HCT116 (cell line): ENCODE results near the gene SIX5. TPM values are rescaled to one million over a fixed set of nuclear protein-coding genes. Genes with fewer than 3 reads are reported as not detected.

Experiments used
- ATAC-seq: fragments of 200-7000 bp; cut with Tn5 transposase; 2 replicates; pipeline ENCODE4 v1.9.1; 2020; ENCODE audit warnings: mild to moderate bottlenecking, moderate library complexity
- BruUV-seq: library from RNA; stranded (reverse); fragments of 400-500 nt; replicated peaks from 2 replicates; lab custom pipeline; 2021; lab: Mats Ljungman, UMichigan
- CTCF ChIA-PET: fragments of 300-600 bp; sonication (Branson Sonifier 250); formaldehyde crosslinking; loops from one replicate; lab custom pipeline; 2021; ENCODE audit warnings: antibody characterized with exemption; lab: Charles Lee
- POLR2A ChIA-PET: fragments of 300-600, 350-600 bp; sonication (Branson Sonifier 250); formaldehyde crosslinking; loops from one replicate; lab custom pipeline; 2021; ENCODE audit warnings: antibody characterized with exemption; lab: Charles Lee
- RAD21 ChIA-PET, 2 experiments: fragments of 300-600 bp; sonication (Branson Sonifier 250); formaldehyde crosslinking; loops; one replicate each; lab custom pipeline; 2023; ENCODE audit warnings: low total read pairs in 2 of 2; ENCODE audit not compliant: uncharacterized antibody in 2 of 2, unreplicated experiment in 2 of 2, low non-redundant PET in 1 of 2; lab: Charles Lee
- DNase-seq: peaks from one replicate; pipeline ENCODE4 v3.0.0-alpha.2; 2010; ENCODE audit warnings: low read depth, low spot score
- H2AFZ ChIP-seq: fragments of 200-600 bp; shearing (Covaris generic), sonication (generic); 2 replicates; pipeline ENCODE4 v1.6.1; 2017; ENCODE audit warnings: low read depth, mixed run types, mixed read lengths, antibody characterized with exemption, low read length; ENCODE audit not compliant: poor library complexity, severe bottlenecking
- H3K27ac ChIP-seq: 2 replicates; pipeline ENCODE4 v1.5.1; 2012; ENCODE audit warnings: low read depth, low read length
- H3K27me3 ChIP-seq: fragments of 200-600 bp; sonication (generic); 2 replicates; pipeline ENCODE4 v1.6.1; 2016; ENCODE audit warnings: mixed run types, low read length, mixed read lengths; ENCODE audit not compliant: insufficient read depth
- H3K36me3 ChIP-seq, 2 experiments: fragments of 200-500 bp in 1 of 2; fragments of 200-600 bp in 1 of 2; sonication (Bioruptor generic) in 1 of 2; sonication (generic) in 1 of 2; 2 replicates each; pipeline versions ENCODE4 v1.5.1 to v1.6.1; 2014 to 2016; ENCODE audit warnings: low read length in 2 of 2, inconsistent platforms in 1 of 2, mixed read lengths in 1 of 2, mixed run types in 1 of 2; ENCODE audit not compliant: insufficient read depth in 2 of 2, control insufficient read depth in 1 of 2
- H3K4me1 ChIP-seq, 2 experiments: fragments of 200-600 bp in 1 of 2; sonication (generic) in 1 of 2; 2 replicates each; pipeline versions ENCODE4 v1.5.1 to v1.6.1; 2012 to 2017; ENCODE audit warnings: low read length in 2 of 2, inconsistent platforms in 1 of 2, mild to moderate bottlenecking in 1 of 2, mixed read lengths in 1 of 2, mixed run types in 1 of 2, moderate library complexity in 1 of 2; ENCODE audit not compliant: insufficient read depth in 2 of 2, control insufficient read depth in 1 of 2
- H3K4me2 ChIP-seq: fragments of 200-600 bp; sonication (generic); 2 replicates; pipeline ENCODE4 v1.6.1; 2017; ENCODE audit warnings: mixed run types, low read length, mixed read lengths
- H3K4me3 ChIP-seq, 2 experiments: fragments of 200-600 bp in 1 of 2; sonication (generic) in 1 of 2; replicated peaks in 1 of 2; 2 replicates each; pipeline ENCODE4 v1.5.1; 2011 to 2016; ENCODE audit warnings: low read length in 2 of 2, control low read depth in 1 of 2, low read depth in 1 of 2, mild to moderate bottlenecking in 1 of 2, mixed read lengths in 1 of 2, mixed run types in 1 of 2
- H3K79me2 ChIP-seq: fragments of 200-600 bp; sonication (generic); 2 replicates; pipeline ENCODE4 v1.6.1; 2017; ENCODE audit warnings: mild to moderate bottlenecking, mixed run types, low read length, moderate library complexity, mixed read lengths; ENCODE audit not compliant: insufficient read depth
- H3K9ac ChIP-seq: fragments of 200-600 bp; sonication (generic); 2 replicates; pipeline ENCODE4 v1.6.1; 2016; ENCODE audit warnings: low read length, mixed read lengths
- H3K9me2 ChIP-seq: fragments of 200-600 bp; sonication (generic), shearing (Covaris generic); 2 replicates; pipeline ENCODE4 v1.6.1; 2017; ENCODE audit warnings: mixed run types, mild to moderate bottlenecking, moderate library complexity; ENCODE audit not compliant: insufficient read depth
- H3K9me3 ChIP-seq, 2 experiments: fragments of 200-500 bp in 1 of 2; fragments of 200-600 bp in 1 of 2; sonication (Bioruptor generic) in 1 of 2; sonication (generic) in 1 of 2; 2 replicates each; pipeline ENCODE4 v1.6.1; 2014 to 2017; ENCODE audit warnings: low read length in 2 of 2, mixed read lengths in 2 of 2, inconsistent platforms in 1 of 2, low read depth in 1 of 2, mild to moderate bottlenecking in 1 of 2, mixed run types in 1 of 2, moderate library complexity in 1 of 2; ENCODE audit not compliant: control insufficient read depth in 1 of 2, insufficient read depth in 1 of 2
- H4K20me1 ChIP-seq: fragments of 200-600 bp; sonication (generic), shearing (Covaris generic); 2 replicates; pipeline ENCODE4 v1.6.1; 2017; ENCODE audit warnings: mixed run types, mild to moderate bottlenecking, moderate library complexity; ENCODE audit not compliant: insufficient read depth
- ATF3 ChIP-seq: IDR thresholded peaks from 2 replicates; pipeline ENCODE4 v1.6.1; 2012
- EGR1 ChIP-seq: IDR thresholded peaks from 2 replicates; pipeline ENCODE4 v1.6.1; 2012; ENCODE audit warnings: low read depth
- EZH2 ChIP-seq: fragments of 200-600 bp; sonication (generic); IDR thresholded peaks from 2 replicates; pipeline ENCODE4 v1.6.1; 2017; ENCODE audit warnings: antibody characterized with exemption, mixed run types
- FOSL1 ChIP-seq: IDR thresholded peaks from 2 replicates; pipeline ENCODE4 v1.6.1; 2012; ENCODE audit warnings: low read depth
- MAX ChIP-seq: IDR thresholded peaks from 2 replicates; pipeline ENCODE4 v1.6.1; 2012
- POLR2A ChIP-seq: IDR thresholded peaks from 2 replicates; pipeline ENCODE4 v1.7.0; 2011; ENCODE audit warnings: borderline replicate concordance; ENCODE audit not compliant: insufficient read depth, insufficient read length; ENCODE audit errors: extremely low read depth
- REST ChIP-seq: IDR thresholded peaks from 2 replicates; pipeline ENCODE4 v1.6.1; 2012; ENCODE audit warnings: low read depth
- SIN3A ChIP-seq: IDR thresholded peaks from 2 replicates; pipeline ENCODE4 v1.6.1; 2012; ENCODE audit warnings: low read depth
- TCF7L2 ChIP-seq: IDR thresholded peaks from 2 replicates; pipeline ENCODE4 v1.7.0; 2011; ENCODE audit warnings: borderline replicate concordance, inconsistent platforms; ENCODE audit not compliant: insufficient read depth, insufficient read length; ENCODE audit errors: extremely low read depth
- intact Hi-C: fragments of 100-400 bp; cut with micrococcal nuclease; formaldehyde crosslinking; loops from 2 replicates; pipeline ENCODE4 v1.10.0; 2022
- total RNA-seq: library from RNA; stranded (reverse); gene quantifications from one replicate; pipeline ENCODE4 v1.2.1, GENCODE V29; 2021; ENCODE audit not compliant: unreplicated experiment

Gene SIX5
- total RNA-seq, 1 experiment from 2014 or later, result 18.3 TPM

- no peaks in the 10 kb centered on the region for H3K27me3 ChIP-seq
- no peaks in the 10 kb centered on the region for H3K9me3 ChIP-seq
- intact Hi-C loops, result no loop called here
- H3K79me2 ChIP-seq, result peaks cover 19% of the 10 kb centered on the region
- ATAC-seq, result no peak
- no peak overlapping the region for H3K4me2 ChIP-seq
- no TSS peak for BruUV-seq
- CTCF ChIA-PET, result no interaction called here
- no peak for DNase-seq
- peaks cover 5 to 7% of the 10 kb centered on the region in 2 experiments; a peak in 2 of 4 replicates for H3K36me3 ChIP-seq
- no peak overlapping the region for H3K4me3 ChIP-seq
- POLR2A ChIA-PET, result no interaction called here
- no peaks in the 10 kb centered on the region for H3K9me2 ChIP-seq
- no peak overlapping the region for H2AFZ ChIP-seq
- no peaks in the 10 kb centered on the region for H4K20me1 ChIP-seq
- no peak overlapping the region for H3K9ac ChIP-seq
- peaks cover 12 to 22% of the 10 kb centered on the region in 2 experiments; a peak in 3 of 4 replicates for H3K4me1 ChIP-seq
- RAD21 ChIA-PET, result no interaction called here
- no peak overlapping the region for H3K27ac ChIP-seq
- TF ChIP-seq TCF7L2, result no peak
- no peak for TF ChIP-seq FOSL1
- TF ChIP-seq EZH2, result no peak
- TF ChIP-seq REST, result no peak
- no peak for TF ChIP-seq SIN3A
- no peak for TF ChIP-seq POLR2A
- no peak for TF ChIP-seq MAX
- no peak for TF ChIP-seq ATF3
- no peak for TF ChIP-seq EGR1
Measured at GRCh38 chr19:45793876-45794275, 24.8 kb upstream of the SIX5 start.
